AG10803 (cell line): Measurements from ENCODE around the gene SUGCT.

Source experiments
- DNase-seq: peaks from one replicate; pipeline ENCODE4 v3.0.0; 2010; ENCODE audit warnings: low read depth
- H3K4me3 ChIP-seq: 2 replicates; pipeline ENCODE4 v1.5.1; 2011; ENCODE audit warnings: mild to moderate bottlenecking, low read length, control low read depth
- CTCF ChIP-seq: conservative IDR thresholded peaks from 2 replicates; pipeline ENCODE4 v1.5.1; 2011; ENCODE audit warnings: mild to moderate bottlenecking, low read length, control low read depth, inconsistent platforms

The SUGCT gene

DNA sequence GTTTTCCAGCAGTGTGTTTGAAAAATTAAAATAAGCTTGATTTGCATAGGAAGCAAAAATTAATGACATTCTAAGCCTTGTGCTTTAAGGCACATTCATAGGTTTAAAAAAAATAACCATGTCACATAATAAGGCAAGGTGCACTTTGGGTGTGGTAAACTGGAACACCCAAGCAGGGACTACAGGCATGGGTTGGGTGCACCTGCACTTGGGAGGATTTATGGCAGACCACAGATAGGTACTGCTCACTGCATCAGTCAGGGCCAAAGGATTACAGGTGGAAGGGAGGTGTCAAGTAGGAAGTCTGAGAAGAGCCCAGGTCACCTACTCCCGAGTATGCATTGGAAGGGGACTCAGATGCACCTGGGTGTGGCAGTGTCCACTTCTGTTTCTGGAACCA lies 753.7 kb downstream of the SUGCT start:
- no peak overlapping the region for H3K4me3 ChIP-seq
- TF ChIP-seq CTCF = no peak
- DNase-seq = no peak

DNA sequence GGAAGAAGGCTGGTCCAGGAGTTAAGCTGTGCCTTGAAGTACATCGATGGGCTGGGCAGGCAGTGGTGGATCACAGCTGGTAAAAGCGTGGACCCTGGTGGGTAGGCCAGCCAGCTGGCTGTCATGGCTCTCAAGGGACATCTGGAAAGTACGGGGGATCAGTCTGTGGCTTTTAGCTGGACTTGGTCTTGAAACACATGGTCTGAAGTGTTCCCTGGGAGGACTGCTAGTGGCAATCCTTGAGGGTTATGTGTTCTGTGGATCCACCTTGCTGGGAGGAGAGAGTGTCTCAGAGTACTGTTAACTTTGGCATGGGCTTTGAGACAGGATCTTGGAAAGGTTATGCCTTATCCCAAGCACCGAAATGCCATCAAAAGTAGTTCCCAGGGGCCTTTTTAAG lies 754.3 kb downstream of the SUGCT start:
- TF ChIP-seq CTCF = no peak
- no peak for DNase-seq
- no peak overlapping the region for H3K4me3 ChIP-seq

GRCh38 chr7:40889539-40889938 lies 754.7 kb downstream of the SUGCT start:
- TF ChIP-seq CTCF = no peak
- H3K4me3 ChIP-seq = no peak overlapping the region
- no peak for DNase-seq

DNA sequence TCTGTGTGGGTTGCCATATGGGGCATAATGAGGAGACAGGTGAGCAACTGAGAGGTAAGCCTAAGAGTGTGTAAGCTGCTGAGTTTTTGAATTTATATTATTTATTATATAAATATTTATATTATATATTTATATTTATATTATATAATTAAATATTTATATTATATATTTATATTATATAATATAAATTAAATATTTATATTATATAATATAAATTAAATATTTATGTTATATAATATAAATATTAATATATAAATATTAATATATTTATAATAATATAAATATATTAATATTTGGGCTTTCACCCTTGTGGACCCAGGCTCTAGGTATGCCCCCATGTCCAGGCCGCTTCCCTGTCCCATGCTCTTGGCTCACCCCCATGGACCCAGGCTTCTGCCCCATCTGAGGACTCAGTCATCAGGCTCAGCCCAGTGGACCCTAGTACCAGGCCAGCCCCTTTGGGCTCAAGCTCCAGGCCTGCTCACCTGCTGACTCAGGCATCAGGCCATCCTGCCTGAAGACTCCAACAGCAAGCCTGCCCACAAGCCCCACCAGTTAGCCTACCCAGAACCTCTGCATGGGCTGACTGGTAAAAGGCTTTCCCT lies 755.4 kb downstream of the SUGCT start:
- no peak overlapping the region for H3K4me3 ChIP-seq
- TF ChIP-seq CTCF = no peak
- no peak for DNase-seq

GRCh38 chr7:40891232-40891631 lies 756.4 kb downstream of the SUGCT start:
- no peak overlapping the region for H3K4me3 ChIP-seq
- DNase-seq = no peak
- TF ChIP-seq CTCF = no peak

GRCh38 chr7:40899151-40899550 lies 764.3 kb downstream of the SUGCT start:
- no peak overlapping the region for H3K4me3 ChIP-seq
- no peak for DNase-seq
- no peak for TF ChIP-seq CTCF

GRCh38 chr7:40899636-40900507 lies 765.1 kb downstream of the SUGCT start:
- no peak overlapping the region for H3K4me3 ChIP-seq
- no peak for DNase-seq
- TF ChIP-seq CTCF = no peak
